Right lobe of liver (tissue), 6 donors: ENCODE measurements around the gene LEKR1. TPM values are rescaled to one million over a fixed set of nuclear protein-coding genes. Genes with fewer than 3 reads are reported as not detected.

Source experiments
- ATAC-seq, 4 donors: fragments of 200-7000 bp; cut with Tn5 transposase; one replicate each; pipeline ENCODE4 v1.9.1; 2020; ENCODE audit warnings: mild to moderate bottlenecking in 4 of 4, moderate library complexity in 4 of 4
- DNase-seq, 3 donors: peaks; one replicate each; pipeline ENCODE4 v3.0.0-alpha.2; 2020
- H3K27ac ChIP-seq, 3 donors: fragments of 200-600 bp; one replicate each; pipeline ENCODE4 v1.8.0; 2022
- H3K27me3 ChIP-seq, 2 donors: fragments of 200-600 bp; one replicate each; pipeline ENCODE4 v1.8.0; 2022
- H3K36me3 ChIP-seq, 4 donors: fragments of 200-600 bp; sonication (generic) in 1 of 4; one replicate each; pipeline versions ENCODE4 v1.5.1 to v1.8.0; 2017 to 2022; ENCODE audit warnings: control low read depth in 1 of 4
- H3K4me1 ChIP-seq, 4 donors: fragments of 200-600 bp; sonication (generic) in 1 of 4; one replicate each; pipeline versions ENCODE4 v1.5.1 to v1.8.0; 2017 to 2022; ENCODE audit warnings: control low read depth in 1 of 4
- H3K4me3 ChIP-seq, 3 donors: fragments of 200-600 bp; one replicate each; pipeline ENCODE4 v1.8.0; 2022
- H3K9me3 ChIP-seq, 4 donors: fragments of 200-600 bp; sonication (generic) in 1 of 4; one replicate each; pipeline versions ENCODE4 v1.5.1 to v1.8.0; 2017 to 2022; ENCODE audit warnings: control low read depth in 1 of 4
- CTCF ChIP-seq, 4 donors: fragments of 200-600 bp in 3 of 4; fragments of 450-650 bp in 1 of 4; IDR thresholded peaks; one replicate each; pipeline versions ENCODE4 v1.5.1 to v1.8.0; 2016 to 2022; ENCODE audit warnings: antibody characterized with exemption in 4 of 4, mild to moderate bottlenecking in 2 of 4
- POLR2A ChIP-seq: fragments of 450-650 bp; IDR thresholded peaks from one replicate; pipeline ENCODE4 v1.6.1; 2017; ENCODE audit warnings: antibody characterized with exemption, mild to moderate bottlenecking
- WGBS: methylation state at CpG from one replicate; pipeline ENCODE4 v1.1.6; 2018; ENCODE audit warnings: low coverage, low lambda C conversion rate; ENCODE audit not compliant: insufficient coverage; ENCODE audit errors: missing lambda C conversion rate; 5-methylcytosine and 5-hydroxymethylcytosine counted together
- intact Hi-C, 2 donors: fragments of 100-400 bp; cut with DNase I; formaldehyde crosslinking; loops; one replicate each; pipeline versions ENCODE4 v1.11.2 to v1.14.1; 2022
- total RNA-seq, 6 experiments: library from RNA; depleted of rRNA in 2 of 6; stranded (reverse); fragments of >200 nt in 2 of 6; fragmentation: NEBNext Ultra II Directional in 3 of 6; extraction: Animal tissue kit (Norgen Biotek cat#: 25700) in 3 of 6; gene quantifications; one replicate each; pipeline versions ENCODE4 v1.1.0 to v1.2.4, GENCODE V29; 2016 to 2023
- donor health status: DM: no; HTN: yes; CAD: no.
- donor health status: DM: no; HTN: no; CAD: no.
- donor health status: DM: no; HTN: no; CAD: no.
- donor health status: DM: no; HTN: yes; CAD: no.
- donor health status: DM: no; HTN: yes; CAD: no.

Gene LEKR1
- total RNA-seq, 6 experiments from 2014 or later: 0.49 to 1.4 (median 0.74) TPM; not detected in 2

DNA sequence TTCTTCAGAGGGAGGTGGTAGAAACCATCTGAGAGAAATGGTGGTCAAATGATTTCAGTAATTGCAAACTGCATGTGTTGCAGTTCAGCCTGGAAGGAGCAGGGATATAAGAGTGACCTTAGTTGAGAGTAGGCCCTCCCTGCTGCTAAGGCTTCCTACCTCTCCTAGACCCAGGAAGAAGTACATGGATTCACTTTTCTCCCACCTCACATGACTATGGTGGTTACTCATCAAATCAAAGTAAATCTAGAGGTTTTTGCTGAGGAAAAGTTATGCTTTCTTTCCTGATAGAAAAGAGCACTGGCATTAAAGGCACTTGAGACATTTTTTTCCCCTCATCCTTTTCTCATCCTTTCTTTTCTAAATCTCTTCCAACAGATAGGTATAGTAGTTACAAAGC, 43.2 kb upstream of the LEKR1 start:
- Histone ChIP-seq H3K4me1 (no peaks in the 10 kb centered on the region), H3K36me3 (no peaks in the 10 kb centered on the region), H3K9me3 (no peaks in the 10 kb centered on the region), H3K27me3 (no peaks in the 10 kb centered on the region), H3K27ac (no peak overlapping the region), H3K4me3 (no peak overlapping the region)
- TF ChIP-seq POLR2A (no peak), CTCF (IDR thresholded peaks at IDR 0.05) (no peak)
- intact Hi-C loops: no loop called here
- no peak for ATAC-seq
- DNase-seq: no peak

GRCh38 chr3:156787001-156787400, 39.2 kb upstream of the LEKR1 start:
- no peaks in the 10 kb centered on the region for H3K27me3 ChIP-seq
- no peaks in the 10 kb centered on the region for H3K36me3 ChIP-seq
- no peaks in the 10 kb centered on the region for H3K4me1 ChIP-seq
- TF ChIP-seq CTCF (IDR thresholded peaks at IDR 0.05): no peak
- no peak for TF ChIP-seq POLR2A
- ATAC-seq (no peak), DNase-seq (no peak)
- H3K4me3 ChIP-seq: no peak overlapping the region
- H3K27ac ChIP-seq: no peak overlapping the region
- no peaks in the 10 kb centered on the region for H3K9me3 ChIP-seq
- intact Hi-C loops: no loop called here

- Histone ChIP-seq H3K4me3 (no peak overlapping the region), H3K27me3 (no peaks in the 10 kb centered on the region), H3K36me3 (no peaks in the 10 kb centered on the region), H3K4me1 (no peaks in the 10 kb centered on the region), H3K27ac (no peak overlapping the region), H3K9me3 (no peaks in the 10 kb centered on the region)
- DNase-seq (no peak), ATAC-seq (no peak)
- intact Hi-C loops: no loop called here
- TF ChIP-seq POLR2A: no peak
- WGBS: 75% methylated on average over 1 of the region's 1 CpG
These were observed 38.1 kb upstream of the LEKR1 start for GRCh38 chr3:156787926-156788663.

GRCh38 chr3:156788846-156789245, 37.3 kb upstream of the LEKR1 start:
- intact Hi-C loops: no loop called here
- H3K9me3 ChIP-seq: no peaks in the 10 kb centered on the region
- no peak for DNase-seq
- TF ChIP-seq POLR2A (no peak), CTCF (IDR thresholded peaks at IDR 0.05) (no peak)
- 87% methylated on average over 2 of the region's 3 CpGs for WGBS
- H3K27me3 ChIP-seq: no peaks in the 10 kb centered on the region
- no peak for ATAC-seq
- H3K4me3 ChIP-seq: no peak overlapping the region
- H3K27ac ChIP-seq: no peak overlapping the region
- H3K4me1 ChIP-seq: no peaks in the 10 kb centered on the region
- no peaks in the 10 kb centered on the region for H3K36me3 ChIP-seq

GRCh38 chr3:156790156-156790555, 36.0 kb upstream of the LEKR1 start:
- DNase-seq (no peak), ATAC-seq (no peak)
- H3K4me3 ChIP-seq: no peak overlapping the region
- H3K27ac ChIP-seq: no peak overlapping the region
- no peaks in the 10 kb centered on the region for H3K36me3 ChIP-seq
- no peak for TF ChIP-seq POLR2A
- no peaks in the 10 kb centered on the region for H3K9me3 ChIP-seq
- no peaks in the 10 kb centered on the region for H3K27me3 ChIP-seq
- intact Hi-C loops: no loop called here
- no peaks in the 10 kb centered on the region for H3K4me1 ChIP-seq

GRCh38 chr3:156792114-156792513, 34.0 kb upstream of the LEKR1 start:
- no peak overlapping the region for H3K4me3 ChIP-seq
- no peaks in the 10 kb centered on the region for H3K4me1 ChIP-seq
- WGBS: 30% methylated on average over 2 of the region's 3 CpGs
- H3K9me3 ChIP-seq: no peaks in the 10 kb centered on the region
- no peak overlapping the region for H3K27ac ChIP-seq
- no peak for TF ChIP-seq CTCF (IDR thresholded peaks at IDR 0.05)
- TF ChIP-seq POLR2A: no peak
- DNase-seq (peak in 1 of 3 donors; percentile 54), ATAC-seq (peak in 3 of 4 donors; percentile 23 to 69 (median 28))
- H3K27me3 ChIP-seq: no peaks in the 10 kb centered on the region
- intact Hi-C loops: no loop called here
- no peaks in the 10 kb centered on the region for H3K36me3 ChIP-seq
